COLO668 (cell line): ENCODE measurements around the gene FAH.

Experiments used
- DNase-seq: peaks from one replicate; lab custom pipeline; 2025; ENCODE audit not compliant: unreplicated experiment; lab: John Stamatoyannopoulos, UW

Gene FAH

DNA sequence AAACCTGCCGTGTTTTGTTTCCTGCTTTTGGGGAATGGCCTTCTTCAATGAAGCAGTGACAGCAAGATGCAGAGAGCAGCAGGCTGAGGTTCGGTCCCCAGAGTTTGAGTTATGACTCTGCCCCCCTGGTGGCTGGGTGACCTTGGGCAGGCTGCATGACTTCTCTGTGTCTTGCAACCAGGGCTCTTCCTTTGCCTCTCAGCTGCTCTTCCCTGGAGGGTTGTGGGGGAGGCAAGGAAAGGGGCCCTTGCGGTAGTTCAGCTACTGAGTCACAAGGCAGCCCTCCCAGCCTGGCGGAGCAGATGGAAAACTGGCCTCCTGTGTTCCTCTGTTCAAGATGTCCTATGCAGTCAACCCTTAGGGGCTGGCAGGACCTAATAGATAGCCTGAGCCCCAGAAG is 82.1 kb downstream of the FAH start:
- DNase-seq = peak; percentile 32
